Astrocyte (in vitro differentiated cells and primary cell): ENCODE measurements around the gene FCMR. TPM values are rescaled to one million over a fixed set of nuclear protein-coding genes. Genes with fewer than 3 reads are reported as not detected.

Experiments used
- DNase-seq: peaks from one replicate; pipeline ENCODE4 v3.0.0-alpha.2; 2010; ENCODE audit warnings: low read depth
- FAIRE-seq: peaks from 2 replicates; lab custom pipeline; 2011; peaks lifted over from hg19 to GRCh38; lab: Jason Lieb, UNC
- H2AFZ ChIP-seq: 2 replicates; pipeline ENCODE4 v1.6.0; 2012; ENCODE audit warnings: low read depth, low read length, inconsistent platforms
- H3K27ac ChIP-seq: 2 replicates; pipeline ENCODE4 v1.5.1; 2011; ENCODE audit warnings: low read depth, low read length, inconsistent platforms
- H3K27me3 ChIP-seq: 2 replicates; pipeline ENCODE4 v1.6.0; 2011; ENCODE audit warnings: low read length, inconsistent platforms; ENCODE audit not compliant: insufficient read depth
- H3K36me3 ChIP-seq: 2 replicates; pipeline ENCODE4 v1.5.1; 2011; ENCODE audit warnings: low read length, inconsistent platforms; ENCODE audit not compliant: insufficient read depth
- H3K4me1 ChIP-seq: 2 replicates; pipeline ENCODE4 v1.5.1; 2011; ENCODE audit warnings: low read length, inconsistent platforms; ENCODE audit not compliant: insufficient read depth
- H3K4me2 ChIP-seq: 2 replicates; pipeline ENCODE4 v1.6.0; 2012; ENCODE audit warnings: low read length, inconsistent platforms
- H3K4me3 ChIP-seq: 2 replicates; pipeline ENCODE4 v1.5.1; 2011; ENCODE audit warnings: low read depth, mild to moderate bottlenecking, low read length, inconsistent platforms; ENCODE audit not compliant: insufficient read depth
- H3K79me2 ChIP-seq: 2 replicates; pipeline ENCODE4 v1.6.0; 2012; ENCODE audit warnings: mild to moderate bottlenecking, low read length, inconsistent platforms; ENCODE audit not compliant: insufficient read depth
- H3K9ac ChIP-seq: 2 replicates; pipeline ENCODE4 v1.6.0; 2012; ENCODE audit warnings: mild to moderate bottlenecking, low read length, inconsistent platforms
- H3K9me3 ChIP-seq: 2 replicates; pipeline ENCODE4 v1.5.1; 2012; ENCODE audit warnings: low read depth, mild to moderate bottlenecking, low read length, inconsistent platforms; ENCODE audit not compliant: insufficient read depth
- H4K20me1 ChIP-seq: 2 replicates; pipeline ENCODE4 v1.6.0; 2012; ENCODE audit warnings: low read length, inconsistent platforms; ENCODE audit not compliant: insufficient read depth
- H3K27ac Mint-ChIP-seq: one replicate; pipeline ENCODE4 v1.8.0; 2021; ENCODE audit warnings: mild to moderate bottlenecking, mixed read lengths; ENCODE audit not compliant: unreplicated experiment
- H3K27me3 Mint-ChIP-seq: one replicate; pipeline ENCODE4 v1.8.0; 2021; ENCODE audit warnings: low read depth, mixed read lengths; ENCODE audit not compliant: unreplicated experiment
- H3K36me3 Mint-ChIP-seq: one replicate; pipeline ENCODE4 v1.8.0; 2021; ENCODE audit warnings: low read depth, mixed read lengths; ENCODE audit not compliant: unreplicated experiment
- H3K4me1 Mint-ChIP-seq: one replicate; pipeline ENCODE4 v1.8.0; 2021; ENCODE audit warnings: low read depth, mixed read lengths; ENCODE audit not compliant: unreplicated experiment
- H3K4me3 Mint-ChIP-seq: one replicate; pipeline ENCODE4 v1.8.0; 2021; ENCODE audit warnings: mild to moderate bottlenecking, moderate library complexity, mixed read lengths; ENCODE audit not compliant: unreplicated experiment
- H3K9me3 Mint-ChIP-seq: one replicate; pipeline ENCODE4 v1.8.0; 2021; ENCODE audit warnings: mild to moderate bottlenecking, mixed read lengths; ENCODE audit not compliant: unreplicated experiment
- CTCF ChIP-seq: IDR thresholded peaks from 2 replicates; pipeline ENCODE4 v1.5.1; 2011; ENCODE audit warnings: low read depth, mild to moderate bottlenecking, inconsistent platforms, low read length, moderate library complexity; ENCODE audit not compliant: insufficient read depth
- EZH2 ChIP-seq: IDR thresholded peaks from 2 replicates; pipeline ENCODE4 v1.6.1; 2012; ENCODE audit warnings: mild to moderate bottlenecking, low read length, inconsistent platforms; ENCODE audit not compliant: insufficient read depth
- total RNA-seq: library from RNA; stranded (reverse); gene quantifications from 2 replicates; pipeline ENCODE4 v1.2.1, GENCODE V29; 2021

Gene FCMR
- total RNA-seq, 1 donor from 2014 or later = 0.73 TPM

GRCh38 chr1:206962272-206962671 lies 40.5 kb upstream of the FCMR start:
- Mint-ChIP-seq H3K4me1 (peaks cover under 1% of the 10 kb centered on the region), H3K9me3 (peaks cover 6% of the 10 kb centered on the region), H3K36me3 (no peaks in the 10 kb centered on the region), H3K27ac (no peak overlapping the region), H3K27me3 (peaks cover 39% of the 10 kb centered on the region), H3K4me3 (no peak overlapping the region)
- Histone ChIP-seq H3K4me1 (no peaks in the 10 kb centered on the region), H3K36me3 (no peaks in the 10 kb centered on the region), H3K79me2 (no peaks in the 10 kb centered on the region), H3K9me3 (no peaks in the 10 kb centered on the region), H3K27me3 (peaks cover 2% of the 10 kb centered on the region), H3K9ac (no peak overlapping the region), H4K20me1 (no peaks in the 10 kb centered on the region), H3K4me2 (no peak overlapping the region), H3K27ac (no peak overlapping the region), H2AFZ (no peak overlapping the region), H3K4me3 (no peak overlapping the region)
- TF ChIP-seq EZH2 (no peak), CTCF (no peak)
- FAIRE-seq (no peak), DNase-seq (no peak)

GRCh38 chr1:206961668-206962067 lies 39.9 kb upstream of the FCMR start:
- no peaks in the 10 kb centered on the region for H3K79me2 ChIP-seq
- Mint-ChIP-seq H3K27ac (no peak overlapping the region), H3K4me1 (no peaks in the 10 kb centered on the region), H3K27me3 (peaks cover 45% of the 10 kb centered on the region), H3K36me3 (no peaks in the 10 kb centered on the region), H3K9me3 (peaks cover 6% of the 10 kb centered on the region), H3K4me3 (no peak overlapping the region)
- H3K4me3 ChIP-seq = no peak overlapping the region
- H3K36me3 ChIP-seq = no peaks in the 10 kb centered on the region
- no peaks in the 10 kb centered on the region for H3K4me1 ChIP-seq
- no peak overlapping the region for H3K9ac ChIP-seq
- no peaks in the 10 kb centered on the region for H4K20me1 ChIP-seq
- peaks cover 2% of the 10 kb centered on the region for H3K27me3 ChIP-seq
- TF ChIP-seq CTCF (no peak), EZH2 (no peak)
- no peak overlapping the region for H3K4me2 ChIP-seq
- no peak overlapping the region for H3K27ac ChIP-seq
- no peak overlapping the region for H2AFZ ChIP-seq
- DNase-seq = no peak
- no peak for FAIRE-seq
- H3K9me3 ChIP-seq = no peaks in the 10 kb centered on the region

GRCh38 chr1:206960676-206961386 lies 39.1 kb upstream of the FCMR start:
- H2AFZ ChIP-seq = no peak overlapping the region
- no peak overlapping the region for H3K27ac Mint-ChIP-seq
- H3K27me3 Mint-ChIP-seq = peaks cover 51% of the 10 kb centered on the region
- H3K36me3 Mint-ChIP-seq = no peaks in the 10 kb centered on the region
- H3K4me3 Mint-ChIP-seq = no peak overlapping the region
- H3K9ac ChIP-seq = no peak overlapping the region
- H4K20me1 ChIP-seq = no peaks in the 10 kb centered on the region
- DNase-seq (no peak), FAIRE-seq (no peak)
- H3K4me2 ChIP-seq = no peak overlapping the region
- H3K27ac ChIP-seq = no peak overlapping the region
- H3K4me1 ChIP-seq = no peaks in the 10 kb centered on the region
- H3K4me1 Mint-ChIP-seq = no peaks in the 10 kb centered on the region
- no peaks in the 10 kb centered on the region for H3K9me3 ChIP-seq
- TF ChIP-seq EZH2 (no peak), CTCF (no peak)
- H3K9me3 Mint-ChIP-seq = peaks cover 6% of the 10 kb centered on the region
- peaks cover 6% of the 10 kb centered on the region for H3K27me3 ChIP-seq
- no peaks in the 10 kb centered on the region for H3K79me2 ChIP-seq
- no peak overlapping the region for H3K4me3 ChIP-seq
- H3K36me3 ChIP-seq = no peaks in the 10 kb centered on the region
